GM21381 (cell line): ENCODE measurements around the gene BAZ2A.

Experiments
- ATAC-seq: cut with Tn5 transposase; IDR thresholded peaks from one replicate; pipeline ENCODE4 v1.9.1; 2021; ENCODE audit warnings: mild to moderate bottlenecking, moderate library complexity; ENCODE audit not compliant: unreplicated experiment

Gene BAZ2A

GRCh38 chr12:56635806-56636674, 5.9 kb upstream of the BAZ2A start:
- ATAC-seq = peak; percentile 46

DNA sequence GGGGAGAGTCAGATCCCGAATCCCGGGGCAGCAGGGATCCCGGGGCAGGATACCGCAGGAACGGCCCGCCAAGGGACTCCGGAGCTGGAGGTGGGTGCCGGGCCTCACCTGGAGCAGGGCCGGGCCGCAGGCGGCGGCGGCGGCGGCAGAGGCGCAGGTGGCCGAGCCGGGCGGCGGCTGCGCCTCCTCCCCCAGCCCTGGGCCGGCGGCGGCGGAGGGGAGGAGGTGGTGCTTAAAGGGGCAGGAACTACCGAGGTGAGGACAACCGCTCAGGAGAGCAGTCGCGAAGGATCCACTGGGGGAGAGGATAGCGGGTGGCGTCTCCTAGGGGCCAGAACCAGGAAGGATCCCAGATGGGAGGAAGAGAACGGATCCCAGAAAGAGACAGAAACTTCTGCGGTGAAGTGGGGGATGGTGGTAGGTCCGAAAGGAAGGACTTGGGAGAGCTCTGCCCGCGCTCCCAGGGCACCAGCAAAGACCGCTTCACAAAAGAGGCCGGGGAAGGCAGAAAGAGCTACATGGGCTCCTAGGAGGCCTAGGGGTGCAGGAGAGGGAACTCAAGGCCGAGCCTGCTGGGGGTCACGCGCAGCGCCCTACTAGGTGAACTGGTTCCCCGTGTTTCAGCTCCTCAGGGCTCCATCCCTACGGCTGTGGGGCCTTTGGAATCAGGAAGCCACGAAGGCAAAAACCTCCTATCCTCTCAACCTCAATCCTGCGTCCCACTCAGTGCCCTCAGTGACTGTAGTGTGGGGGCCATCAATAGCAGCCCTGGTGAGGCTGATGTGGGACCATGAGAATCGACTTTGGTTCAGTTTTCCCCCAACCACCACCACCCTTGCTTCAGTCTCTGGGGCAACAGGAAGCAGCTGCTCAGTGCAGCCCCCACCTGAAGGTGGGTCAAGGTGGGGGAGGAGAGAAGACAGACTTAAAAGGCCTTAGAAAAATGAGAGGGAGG, 5.0 kb upstream of the BAZ2A start:
- peak; percentile 35 for ATAC-seq

GRCh38 chr12:56634242-56634836, 4.2 kb upstream of the BAZ2A start:
- ATAC-seq = no peak

DNA sequence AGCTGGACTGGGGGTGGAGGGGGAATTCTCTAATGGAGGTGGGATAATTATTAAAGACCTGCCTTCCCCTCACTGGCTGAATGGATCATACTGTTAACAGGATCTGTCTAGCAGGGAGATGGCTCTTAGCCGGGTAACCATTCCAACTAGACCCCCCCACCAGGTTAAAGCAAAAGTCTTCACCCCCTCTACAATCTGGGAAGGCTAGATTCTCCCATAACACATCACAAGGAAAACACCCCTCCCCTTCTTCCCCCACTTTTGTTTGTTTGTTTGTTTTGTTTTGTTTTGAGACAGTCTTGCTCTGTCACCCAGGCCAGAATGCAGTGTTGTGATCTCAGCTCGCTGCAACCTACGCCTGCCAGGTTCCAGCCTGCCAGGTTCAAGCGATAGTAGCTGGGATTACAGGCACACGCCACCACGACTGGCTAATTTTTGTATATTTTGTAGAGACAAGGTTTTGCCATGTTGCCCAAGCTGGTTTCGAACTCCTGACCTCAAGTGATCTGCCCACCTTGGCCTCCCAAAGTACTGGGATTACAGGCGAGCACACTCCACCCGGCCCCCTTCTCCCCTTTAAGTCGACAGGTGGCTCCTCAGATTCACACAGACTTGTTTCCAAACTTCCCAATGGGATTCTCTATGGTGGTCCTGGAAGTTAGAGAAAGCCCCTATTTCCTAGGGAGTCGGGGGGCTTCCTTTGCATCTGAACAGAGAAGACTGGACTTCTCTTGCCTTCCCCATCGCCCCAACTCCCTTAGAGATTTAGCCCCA, 3.5 kb upstream of the BAZ2A start:
- no peak for ATAC-seq

DNA sequence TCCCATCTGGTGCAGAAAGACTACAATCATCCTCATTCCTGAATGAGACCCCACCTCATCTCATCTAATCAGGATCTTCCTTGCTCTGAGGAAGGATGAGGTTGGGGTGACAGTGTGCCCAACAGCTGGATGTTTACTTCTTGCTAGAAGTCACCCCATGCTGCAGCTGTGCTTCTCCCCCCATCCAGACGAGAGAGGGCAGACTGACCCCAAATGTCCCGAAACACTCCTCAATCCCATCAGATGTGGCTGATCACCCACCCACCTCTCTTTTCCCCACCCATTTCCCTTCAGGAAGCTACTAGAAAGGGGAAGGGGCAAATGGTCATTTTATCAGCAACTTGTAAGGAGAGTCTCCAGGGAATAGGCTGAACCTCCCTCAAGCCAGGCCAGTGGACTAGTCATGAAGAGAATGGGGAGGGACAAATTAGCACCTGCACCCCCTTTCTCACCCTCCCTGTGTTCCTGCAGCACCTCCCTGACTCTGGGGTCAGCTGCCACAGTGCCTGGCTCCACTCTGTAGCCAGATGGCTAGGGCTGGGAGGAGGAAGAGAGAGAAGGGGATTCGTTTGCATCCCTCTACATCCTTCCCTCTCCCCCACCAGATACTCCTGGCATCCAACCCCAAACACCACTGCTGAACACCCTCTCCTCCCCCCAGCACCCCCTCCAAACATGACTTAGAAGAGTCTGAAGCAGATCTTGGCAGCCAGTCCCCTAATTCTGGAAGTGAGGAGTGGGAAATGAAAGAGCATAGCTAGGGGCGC, 2.8 kb upstream of the BAZ2A start:
- no peak for ATAC-seq

- no peak for ATAC-seq
Observed at GRCh38 chr12:56631790-56632700, 1.9 kb upstream of the BAZ2A start.

DNA sequence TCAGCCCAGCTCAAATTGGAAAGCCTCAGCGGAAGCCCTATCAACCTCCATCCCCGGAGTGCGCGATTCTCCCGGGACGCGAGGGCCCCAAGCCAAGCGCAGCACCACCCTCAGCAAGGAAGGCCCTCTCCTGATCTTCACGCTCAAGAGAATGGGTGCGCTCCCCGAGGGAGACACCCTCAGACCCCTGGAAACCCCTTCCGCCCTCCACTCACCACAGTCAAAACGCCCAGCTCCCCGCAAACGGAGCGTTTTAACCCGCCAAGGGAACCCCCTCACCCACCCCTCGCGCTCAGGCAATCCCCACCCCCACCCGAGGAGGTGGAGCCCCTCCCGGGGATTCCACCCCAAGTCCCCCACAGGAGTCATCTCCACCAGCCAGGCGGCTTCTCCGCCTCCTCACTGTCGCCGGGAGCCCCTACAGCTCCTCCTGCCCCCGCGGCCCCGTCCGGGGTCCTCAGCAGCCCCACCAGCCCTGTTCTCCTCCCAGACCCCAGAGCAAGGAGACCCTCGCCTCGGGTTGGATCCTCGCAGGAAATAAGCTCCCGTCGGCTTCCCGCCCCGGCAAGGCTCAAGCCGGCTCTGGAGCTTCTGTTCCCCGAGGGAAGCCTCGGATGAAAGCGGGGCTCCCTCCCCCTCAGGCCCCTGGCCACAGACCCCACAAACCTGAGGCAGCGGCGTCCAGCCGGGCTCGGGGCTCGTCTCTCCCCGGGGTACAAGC, 507 bp downstream of the BAZ2A start:
- no peak for ATAC-seq

- ATAC-seq = no peak
Observed at GRCh38 chr12:56628671-56629458, 1.3 kb downstream of the BAZ2A start.

DNA sequence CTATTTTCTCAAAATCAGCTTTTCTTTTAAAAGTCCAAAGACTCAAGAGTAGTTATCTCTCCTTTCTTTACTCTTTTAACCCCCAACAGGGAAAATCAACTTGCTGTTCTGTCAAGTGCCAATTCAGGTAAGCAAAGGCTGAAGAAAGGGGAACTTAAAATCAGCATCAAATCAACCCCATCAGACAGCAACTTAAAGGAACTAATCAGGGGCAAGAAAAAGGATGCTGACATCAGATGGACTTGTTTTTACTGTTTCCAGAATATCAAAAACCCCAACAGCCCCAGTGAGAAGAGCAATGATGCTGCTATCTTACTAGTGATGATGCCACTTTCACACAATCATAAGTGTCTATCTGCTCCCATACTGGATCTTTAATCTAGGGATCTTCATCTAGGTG, 3.4 kb downstream of the BAZ2A start:
- ATAC-seq = no peak

DNA sequence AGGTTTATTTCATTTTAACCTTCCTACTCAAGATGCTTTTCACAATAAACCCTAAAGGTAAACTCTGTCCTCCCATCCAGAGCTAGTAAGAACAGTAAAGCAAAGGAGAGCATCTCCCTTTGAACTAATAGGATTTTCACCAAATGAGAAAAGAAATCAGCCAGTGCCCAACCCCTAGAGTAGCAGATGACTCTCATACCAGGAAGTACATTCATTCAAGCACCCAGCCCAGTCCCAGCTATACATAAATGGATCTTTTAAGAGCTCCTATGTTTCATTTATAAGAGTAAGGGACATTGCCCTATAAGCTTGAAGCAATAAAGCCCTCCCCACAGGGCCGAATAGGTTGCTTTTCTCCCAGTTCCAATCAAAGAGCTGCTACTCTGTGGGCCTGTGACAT, 7.6 kb downstream of the BAZ2A start:
- no peak for ATAC-seq

DNA sequence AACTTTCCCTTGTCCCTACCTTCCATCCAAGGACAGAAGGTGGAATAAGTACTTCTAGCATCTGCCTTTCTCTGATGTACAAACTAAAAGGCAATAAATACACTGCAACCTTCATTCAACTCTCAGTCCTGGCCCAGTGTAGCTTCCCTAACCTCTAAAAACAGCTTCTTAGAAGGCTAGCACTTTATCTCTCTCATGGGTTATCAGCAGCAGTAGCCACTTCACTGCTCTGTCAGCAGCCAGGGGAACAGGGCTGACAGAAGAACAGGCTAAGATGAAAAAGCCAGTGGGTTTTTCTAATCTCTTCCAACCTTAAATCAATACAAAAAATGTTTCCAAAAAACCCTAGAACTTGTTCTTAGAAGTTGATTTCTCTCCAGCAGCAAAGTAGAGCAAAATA, 13.2 kb downstream of the BAZ2A start:
- no peak for ATAC-seq

DNA sequence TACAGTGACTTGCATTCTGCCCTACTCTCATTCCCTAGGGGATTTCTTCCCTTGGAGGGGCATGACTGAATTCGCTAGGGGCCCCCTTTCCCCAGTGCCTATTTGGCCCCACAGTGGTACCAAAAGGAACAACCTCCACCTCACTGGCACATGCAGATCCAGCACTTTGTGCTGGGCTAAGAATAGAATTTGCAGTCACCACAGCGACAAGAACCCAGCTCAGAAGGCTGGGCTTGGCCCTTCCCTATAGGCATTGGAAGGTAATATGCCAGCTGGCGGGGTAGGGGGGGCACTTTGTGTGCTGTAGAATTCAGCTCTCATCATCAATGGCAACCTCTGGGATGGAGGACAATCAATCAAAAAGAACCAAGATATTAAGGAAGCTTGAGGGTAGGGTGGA, 13.9 kb downstream of the BAZ2A start:
- no peak for ATAC-seq

DNA sequence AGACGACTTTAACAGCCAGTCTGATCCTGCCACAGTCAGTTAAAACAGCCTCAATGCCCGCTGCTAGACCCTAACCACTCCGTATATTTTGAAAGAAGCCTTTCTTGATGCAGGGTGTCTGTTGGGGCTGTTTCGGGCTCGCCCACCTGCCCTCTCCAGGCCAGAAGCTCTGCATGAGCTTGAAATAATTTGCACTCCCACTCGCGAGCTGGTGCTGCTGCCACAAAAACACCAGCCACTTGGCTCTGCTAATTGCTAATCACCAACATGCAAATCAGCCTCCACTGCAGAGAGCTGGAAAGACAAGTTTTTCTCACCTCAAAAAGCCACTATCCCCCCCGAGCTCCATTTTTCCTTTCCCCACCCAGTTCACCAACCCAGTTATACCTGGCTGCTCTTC, 15.5 kb downstream of the BAZ2A start:
- no peak for ATAC-seq

DNA sequence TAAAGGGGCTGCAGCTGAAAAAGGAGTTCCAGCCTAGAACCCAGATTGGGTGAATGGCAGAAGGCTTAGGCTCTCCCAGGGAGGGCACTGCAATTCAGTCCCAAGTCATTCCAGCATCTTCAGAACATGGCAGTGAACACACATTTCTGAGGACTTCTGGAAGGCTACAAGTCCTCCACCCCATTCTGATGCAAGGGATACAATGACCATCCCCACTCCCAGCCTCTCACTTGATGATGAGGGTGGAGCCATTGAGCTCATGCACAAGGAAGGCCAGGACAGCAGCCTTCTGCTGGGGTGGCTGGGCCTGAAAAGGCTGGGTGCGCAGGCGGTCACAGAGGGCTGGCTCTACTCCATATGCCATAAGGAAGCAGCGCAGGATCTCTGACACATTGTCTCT, 25.8 kb downstream of the BAZ2A start:
- no peak for ATAC-seq

GRCh38 chr12:56602239-56602638, 27.9 kb downstream of the BAZ2A start:
- ATAC-seq = no peak

DNA sequence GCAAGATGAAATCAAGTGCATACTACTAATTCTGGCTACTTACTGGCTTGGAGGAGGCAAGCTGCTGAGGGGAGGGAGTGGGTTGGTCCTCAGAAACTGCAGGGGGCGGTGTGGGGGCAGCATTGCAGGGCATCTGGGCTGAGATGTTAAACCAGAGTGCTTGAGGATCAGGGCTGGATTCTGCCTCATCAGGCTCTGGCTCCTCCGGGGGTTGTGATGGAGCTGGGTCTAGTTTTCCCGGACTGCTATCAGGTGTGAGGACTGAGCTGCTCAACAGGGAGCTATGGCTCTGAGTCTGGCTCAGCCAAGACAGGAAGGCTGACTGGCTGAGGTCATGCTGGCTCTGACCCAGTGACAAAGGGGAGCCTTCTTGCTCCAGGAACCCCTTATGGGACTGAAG, 28.6 kb downstream of the BAZ2A start:
- no peak for ATAC-seq

GRCh38 chr12:56600753-56601152, 29.4 kb downstream of the BAZ2A start:
- ATAC-seq = no peak
